C4-2B (cell line): ENCODE data around the gene PPP2R1B.

Experiments used
- CTCF ChIP-seq: fragments of 450-650 bp; conservative IDR thresholded peaks from 2 replicates; pipeline ENCODE4 v1.5.1; 2017; ENCODE audit warnings: mild to moderate bottlenecking
- ZFX ChIP-seq: fragments of 450-650 bp; IDR thresholded peaks from 2 replicates; pipeline ENCODE4 v1.6.1; 2017

GRCh38 chr11:111761036-111761435, 5.2 kb downstream of the PPP2R1B start:
- TF ChIP-seq CTCF (no peak), ZFX (no peak)
